ENCODE measurements around the gene NEMP1. TPM values are rescaled to one million over a fixed set of nuclear protein-coding genes. Genes with fewer than 3 reads are reported as not detected.
"Not testable (repeated sequence)": the region's sequence is repeated elsewhere in the genome, so short reads cannot be mapped to it uniquely, and the experiment has no call there.

NEMP1 gene
- total RNA-seq, 2 experiments from 2014 or later: 56.4 to 56.9 TPM

DNA sequence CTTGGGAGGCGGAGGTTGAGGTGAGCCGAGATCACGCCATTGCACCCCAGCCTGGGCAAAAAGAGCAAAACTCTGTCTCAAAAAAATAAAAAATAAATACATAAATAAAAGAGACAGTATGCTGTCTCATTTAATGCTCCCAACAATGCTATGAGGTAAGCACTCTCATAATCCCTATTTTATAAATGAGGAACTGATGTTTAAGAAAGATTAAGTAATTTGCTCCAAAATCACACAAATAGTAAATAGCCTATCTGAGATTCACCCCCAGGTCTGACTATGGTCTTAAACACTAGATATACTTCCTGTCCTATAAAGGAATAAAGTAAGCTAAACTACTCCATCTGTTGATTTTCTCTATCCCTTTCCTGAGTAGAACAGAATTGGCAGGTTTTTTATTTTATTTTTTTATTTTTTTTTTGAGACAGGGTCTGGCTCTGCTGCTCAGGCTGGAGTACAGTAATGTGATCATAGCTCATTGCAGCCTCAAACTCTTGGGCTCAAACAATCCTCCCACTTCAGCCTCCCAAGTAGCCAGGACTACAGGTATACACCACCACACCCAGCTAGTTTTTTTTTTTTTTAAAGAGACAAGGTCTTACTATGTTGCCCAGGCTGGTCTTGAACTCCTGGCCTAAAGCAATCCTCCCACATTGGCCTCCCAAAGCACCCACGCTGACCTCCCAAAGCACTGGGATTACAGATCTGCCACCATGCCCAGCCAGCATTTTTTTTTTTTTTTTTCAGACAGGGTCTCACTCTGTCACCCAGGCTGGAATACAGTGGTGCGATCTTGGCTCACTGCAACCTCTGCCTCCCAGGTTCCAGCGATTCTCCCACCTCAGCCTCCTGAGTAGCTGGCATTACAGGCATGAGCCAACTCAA, 4.8 kb downstream of the NEMP1 start:
- not testable (repeated sequence) for DNase-seq; H3K27ac Mint-ChIP-seq; ATAC-seq; H3K4me3 Mint-ChIP-seq; H3K27me3 Mint-ChIP-seq (ENCODE audit: low read depth); H3K9me3 Mint-ChIP-seq (ENCODE audit: insufficient read depth)
- H3K4me1 Mint-ChIP-seq (ENCODE audit: low read depth): peaks cover 38% of the 10 kb centered on the region
- H3K36me3 Mint-ChIP-seq (ENCODE audit: low read depth): peaks cover 50% of the 10 kb centered on the region
- ChIA-PET POLR2A (interaction anchor here (6.7 kb wide), 1 partner anchor 37 kb away, joined by 84 read pairs; the partner anchor contains the start of gene STAT6), CTCF (interaction anchor here (1.6 to 11.4 kb wide), 5 partner anchors 14 to 109 kb away, joined by 3 to 233 read pairs (median 6); partner anchors contain the start of genes NAB2 and STAT6)

DNA sequence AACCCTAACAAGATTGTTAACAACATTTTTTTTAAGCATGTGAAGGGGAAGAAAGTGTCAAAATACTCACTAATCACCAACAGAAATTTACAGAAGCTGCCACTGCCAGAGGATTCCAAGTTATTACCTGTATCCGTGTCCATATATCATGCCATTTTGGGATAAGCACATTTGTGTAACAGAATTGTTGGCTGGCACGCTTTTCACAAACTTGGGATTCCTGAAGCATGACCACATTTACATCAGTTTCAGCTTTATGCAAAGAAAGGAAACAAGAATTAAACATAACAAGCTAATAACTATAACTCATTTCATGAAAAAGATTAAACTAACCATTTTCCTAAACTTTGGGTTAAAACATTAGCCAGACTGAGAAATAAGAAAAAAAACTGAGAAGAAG, 5.9 kb downstream of the NEMP1 start:
- Mint-ChIP-seq H3K4me1 (ENCODE audit: low read depth) (peaks cover 38% of the 10 kb centered on the region), H3K36me3 (ENCODE audit: low read depth) (peaks cover 51% of the 10 kb centered on the region), H3K9me3 (ENCODE audit: insufficient read depth) (no peaks in the 10 kb centered on the region), H3K4me3 (no peak overlapping the region), H3K27me3 (ENCODE audit: low read depth) (no peaks in the 10 kb centered on the region), H3K27ac (no peak overlapping the region)
- DNase-seq: no peak
- CTCF ChIA-PET: interaction anchor here (1.6 to 11.4 kb wide), 6 partner anchors 13 to 110 kb away, joined by 3 to 233 read pairs (median 16); partner anchors contain the start of genes NAB2 and STAT6
- ATAC-seq: no peak
- POLR2A ChIA-PET: interaction anchor here (6.7 kb wide), 1 partner anchor 38 kb away, joined by 84 read pairs; the partner anchor contains the start of gene STAT6

- H3K36me3 Mint-ChIP-seq (ENCODE audit: low read depth): peaks cover 61% of the 10 kb centered on the region
- peak; percentile 78 for DNase-seq
- POLR2A ChIA-PET: interaction anchor here (0.7 to 6.7 kb wide), 8 partner anchors 9 to 58 kb away, joined by 3 to 84 read pairs (median 5); partner anchors contain the start of genes NEMP1 and STAT6
- H3K27ac Mint-ChIP-seq: peak overlapping the region; percentile 76
- peaks cover 44% of the 10 kb centered on the region for H3K4me1 Mint-ChIP-seq (ENCODE audit: low read depth)
- CTCF ChIA-PET: interaction anchor here (0.7 to 11.4 kb wide), 37 partner anchors 9 to 441 kb away, joined by 3 to 233 read pairs (median 5); partner anchors contain the start of genes NAB2, NEMP1, SHMT2 and STAT6
- peak overlapping the region; percentile 5 for H3K4me3 Mint-ChIP-seq
- no peaks in the 10 kb centered on the region for H3K9me3 Mint-ChIP-seq (ENCODE audit: insufficient read depth)
- ATAC-seq: peak; percentile 95
- H3K27me3 Mint-ChIP-seq (ENCODE audit: low read depth): no peaks in the 10 kb centered on the region
Measured at GRCh38 chr12:57069523-57069922, 9.1 kb downstream of the NEMP1 start.

DNA sequence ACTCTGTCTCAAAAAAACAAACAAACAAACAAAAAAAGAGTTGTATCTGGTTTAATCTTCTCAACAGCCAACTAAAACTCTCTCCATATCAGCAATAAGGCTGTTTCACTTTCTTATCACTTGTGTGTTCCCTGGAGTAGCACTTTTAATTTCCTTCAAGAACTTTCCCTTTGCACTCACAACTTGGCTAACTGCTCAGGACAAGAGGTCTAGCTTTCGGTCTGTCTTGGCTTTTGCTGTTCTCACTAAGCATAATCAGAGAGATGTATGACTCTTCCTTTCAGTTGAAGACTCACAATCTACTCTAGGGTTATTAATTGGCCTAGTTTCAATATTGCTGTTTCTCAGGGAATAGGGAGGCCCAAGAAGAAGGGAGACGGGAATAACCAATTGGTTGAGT, 12.3 kb downstream of the NEMP1 start:
- H3K4me1 Mint-ChIP-seq (ENCODE audit: low read depth): peaks cover 51% of the 10 kb centered on the region
- peaks cover 70% of the 10 kb centered on the region for H3K36me3 Mint-ChIP-seq (ENCODE audit: low read depth)

GRCh38 chr12:57063991-57064685, 14.5 kb downstream of the NEMP1 start:
- CTCF ChIA-PET: interaction anchor here (1.0 to 11.4 kb wide), 9 partner anchors 15 to 62 kb away, joined by 3 to 229 read pairs (median 105); partner anchors contain the start of genes MYO1A, NAB2, STAT6 and ZBTB39
- H3K4me1 Mint-ChIP-seq (ENCODE audit: low read depth): peaks cover 34% of the 10 kb centered on the region

More for the DNA sequence above, 12.3 kb downstream of the NEMP1 start:
- CTCF ChIA-PET: interaction anchor here (1.2 to 11.4 kb wide), 10 partner anchors 13 to 67 kb away, joined by 3 to 229 read pairs (median 7); partner anchors contain the start of genes NAB2, STAT6 and ZBTB39
- Mint-ChIP-seq H3K9me3 (ENCODE audit: insufficient read depth) (no peaks in the 10 kb centered on the region), H3K27me3 (ENCODE audit: low read depth) (no peaks in the 10 kb centered on the region), H3K27ac (peak overlapping the region; percentile 41), H3K4me3 (no peak overlapping the region)
- ATAC-seq (no peak), DNase-seq (no peak)
- POLR2A ChIA-PET: interaction anchor here (1.3 to 2.5 kb wide), 5 partner anchors 13 to 46 kb away, joined by 4 to 20 read pairs (median 6); partner anchors contain the start of genes NEMP1 and STAT6

DNA sequence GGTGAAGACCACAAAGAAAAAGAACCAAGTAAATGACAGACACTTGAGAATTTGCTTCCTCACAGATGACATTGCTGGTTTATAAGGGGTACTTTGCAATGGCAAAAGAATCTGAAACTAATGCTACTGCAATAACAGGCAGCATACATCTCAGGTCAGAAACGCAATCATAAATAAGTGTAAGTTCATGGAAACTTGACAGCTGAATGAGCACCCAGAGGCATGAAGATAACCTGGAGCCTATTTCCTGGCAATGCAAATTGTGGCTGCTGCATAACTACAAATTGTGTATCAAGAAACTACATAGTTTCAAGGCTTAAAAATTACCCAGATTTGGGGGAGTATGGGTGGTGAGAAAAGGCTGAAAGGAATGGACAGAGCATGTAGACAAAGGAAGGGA, 20.1 kb downstream of the NEMP1 start:
- H3K4me3 Mint-ChIP-seq: no peak overlapping the region
- DNase-seq (no peak), ATAC-seq (no peak)
- peak overlapping the region; percentile 27 for H3K27ac Mint-ChIP-seq
- no peaks in the 10 kb centered on the region for H3K9me3 Mint-ChIP-seq (ENCODE audit: insufficient read depth)
- peaks cover 71% of the 10 kb centered on the region for H3K36me3 Mint-ChIP-seq (ENCODE audit: low read depth)
- ChIA-PET POLR2A (interaction anchor here (2.8 kb wide), 1 partner anchor 53 kb away, joined by 9 read pairs; the partner anchor contains the start of gene STAT6), CTCF (interaction anchor here (2.5 to 11.3 kb wide), 4 partner anchors 9 to 57 kb away, joined by 13 to 229 read pairs (median 153); partner anchors contain the start of genes MYO1A and ZBTB39)
- H3K27me3 Mint-ChIP-seq (ENCODE audit: low read depth): no peaks in the 10 kb centered on the region
- H3K4me1 Mint-ChIP-seq (ENCODE audit: low read depth): peaks cover 15% of the 10 kb centered on the region

More at GRCh38 chr12:57063991-57064685, 14.5 kb downstream of the NEMP1 start:
- Mint-ChIP-seq H3K27ac (peak overlapping the region; percentile 89), H3K4me3 (peak overlapping the region; percentile 76), H3K36me3 (ENCODE audit: low read depth) (peaks cover 67% of the 10 kb centered on the region), H3K9me3 (ENCODE audit: insufficient read depth) (no peaks in the 10 kb centered on the region), H3K27me3 (ENCODE audit: low read depth) (no peaks in the 10 kb centered on the region)
- ATAC-seq (peak; percentile 90), DNase-seq (peak; percentile 73)
- POLR2A ChIA-PET: interaction anchor here (1.0 to 2.5 kb wide), 4 partner anchors 15 to 48 kb away, joined by 3 to 20 read pairs (median 10); partner anchors contain the start of genes NEMP1 and STAT6

GRCh38 chr12:57057067-57057751, 21.4 kb downstream of the NEMP1 start:
- Mint-ChIP-seq H3K27ac (peak overlapping the region; percentile 18), H3K4me3 (no peak overlapping the region), H3K4me1 (ENCODE audit: low read depth) (peaks cover 11% of the 10 kb centered on the region), H3K27me3 (ENCODE audit: low read depth) (no peaks in the 10 kb centered on the region), H3K36me3 (ENCODE audit: low read depth) (peaks cover 71% of the 10 kb centered on the region), H3K9me3 (ENCODE audit: insufficient read depth) (peaks cover 3% of the 10 kb centered on the region)
- POLR2A ChIA-PET: interaction anchor here (0.8 to 2.8 kb wide), 4 partner anchors 9 to 55 kb away, joined by 3 to 9 read pairs (median 6); partner anchors contain the start of gene STAT6
- no peak for ATAC-seq
- CTCF ChIA-PET: interaction anchor here (1.1 to 11.3 kb wide), 7 partner anchors 8 to 118 kb away, joined by 3 to 229 read pairs (median 7); partner anchors contain the start of genes MYO1A and ZBTB39
- DNase-seq: no peak

- POLR2A ChIA-PET: interaction anchor here (0.6 to 2.0 kb wide), 2 partner anchors 8 to 153 kb away, joined by 5 to 8 read pairs; no protein-coding TSS in a partner anchor
- CTCF ChIA-PET: interaction anchor here (1.4 to 11.3 kb wide), 3 partner anchors 14 to 56 kb away, joined by 3 to 229 read pairs (median 6); no protein-coding TSS in a partner anchor
- Mint-ChIP-seq H3K36me3 (ENCODE audit: low read depth) (peaks cover 66% of the 10 kb centered on the region), H3K27me3 (ENCODE audit: low read depth) (no peaks in the 10 kb centered on the region), H3K27ac (no peak overlapping the region), H3K4me1 (ENCODE audit: low read depth) (peaks cover 16% of the 10 kb centered on the region), H3K9me3 (ENCODE audit: insufficient read depth) (peaks cover 3% of the 10 kb centered on the region), H3K4me3 (no peak overlapping the region)
- no peak for DNase-seq
- no peak for ATAC-seq
Measured at GRCh38 chr12:57055824-57056223, 22.8 kb downstream of the NEMP1 start.

- H3K4me1 Mint-ChIP-seq (ENCODE audit: low read depth): peaks cover 19% of the 10 kb centered on the region
- ATAC-seq; POLR2A ChIA-PET; H3K9me3 Mint-ChIP-seq (ENCODE audit: insufficient read depth); H3K27me3 Mint-ChIP-seq (ENCODE audit: low read depth); CTCF ChIA-PET; DNase-seq; H3K4me3 Mint-ChIP-seq; H3K27ac Mint-ChIP-seq: not testable (repeated sequence)
- H3K36me3 Mint-ChIP-seq (ENCODE audit: low read depth): peaks cover 49% of the 10 kb centered on the region
Measured at GRCh38 chr12:57053901-57054300, 24.7 kb downstream of the NEMP1 start.

- peaks cover 27% of the 10 kb centered on the region for H3K4me1 Mint-ChIP-seq (ENCODE audit: low read depth)
- DNase-seq; H3K27me3 Mint-ChIP-seq (ENCODE audit: low read depth); H3K27ac Mint-ChIP-seq; H3K9me3 Mint-ChIP-seq (ENCODE audit: insufficient read depth); ATAC-seq; H3K4me3 Mint-ChIP-seq: not testable (repeated sequence)
- peaks cover 42% of the 10 kb centered on the region for H3K36me3 Mint-ChIP-seq (ENCODE audit: low read depth)
- ChIA-PET POLR2A (interaction anchor here (1.0 kb wide), 1 partner anchor 19 kb away, joined by 3 read pairs; no protein-coding TSS in a partner anchor), CTCF (interaction anchor here (1.0 to 7.7 kb wide), 4 partner anchors 7 to 58 kb away, joined by 4 to 105 read pairs (median 9); partner anchors contain the start of gene STAT6)
Measured at GRCh38 chr12:57053146-57053545, 25.4 kb downstream of the NEMP1 start.

All from activated CD8-positive, alpha-beta T cell treated with anti-CD3 and anti-CD28 coated beads, Interleukin-2, amount 10 ng/mL, durations not matched to agents 7 days and 5 days (primary cell).